CD14-positive monocyte (primary cell): ENCODE data around the gene TPX2. TPM values are rescaled to one million over a fixed set of nuclear protein-coding genes. Genes with fewer than 3 reads are reported as not detected.

Source experiments
- DNase-seq, 3 donors: peaks; one replicate each; pipeline ENCODE4 v3.0.0-alpha.2; 2011 to 2022
- H2AFZ ChIP-seq: 2 replicates; pipeline ENCODE4 v1.6.0; 2012; ENCODE audit warnings: mild to moderate bottlenecking, low read depth, low read length, inconsistent platforms; ENCODE audit not compliant: insufficient read depth, poor library complexity, severe bottlenecking
- H3K27ac ChIP-seq, 2 donors: 1 replicate in 1 of 2; 2 replicates in 1 of 2; pipeline ENCODE4 v1.5.1; 2012 to 2013; ENCODE audit warnings: low read length in 2 of 2, control low read depth in 1 of 2, inconsistent platforms in 1 of 2, low read depth in 1 of 2, mild to moderate bottlenecking in 1 of 2
- H3K27me3 ChIP-seq, 2 donors: one replicate each; pipeline versions ENCODE4 v1.6.0 to v1.6.1; 2011 to 2013; ENCODE audit warnings: low read length in 2 of 2; ENCODE audit not compliant: control insufficient read depth in 2 of 2, insufficient read depth in 2 of 2
- H3K36me3 ChIP-seq, 2 donors: replicated peaks in 1 of 2; 1 replicate in 1 of 2; 2 replicates in 1 of 2; pipeline versions ENCODE4 v1.5.1 to v1.6.1; 2012 to 2013; ENCODE audit warnings: low read length in 2 of 2, control low read depth in 1 of 2, inconsistent platforms in 1 of 2, mild to moderate bottlenecking in 1 of 2; ENCODE audit not compliant: insufficient read depth in 2 of 2, control insufficient read depth in 1 of 2
- H3K4me1 ChIP-seq, 2 donors: 1 replicate in 1 of 2; 2 replicates in 1 of 2; pipeline versions ENCODE4 v1.5.1 to v1.6.1; 2012 to 2013; ENCODE audit warnings: low read length in 2 of 2, control low read depth in 1 of 2, inconsistent platforms in 1 of 2, mild to moderate bottlenecking in 1 of 2, moderate library complexity in 1 of 2; ENCODE audit not compliant: insufficient read depth in 2 of 2, control insufficient read depth in 1 of 2
- H3K4me2 ChIP-seq: replicated peaks from 2 replicates; pipeline ENCODE3; 2012; ENCODE audit warnings: low read length, moderate library complexity, mild to moderate bottlenecking; ENCODE audit not compliant: poor library complexity, severe bottlenecking; ENCODE audit errors: extremely low read depth
- H3K4me3 ChIP-seq, 3 experiments: fragments of 200-600 bp in 1 of 3; sonication (generic) in 1 of 3; replicated peaks in 1 of 3; 1 replicate in 2 of 3; 2 replicates in 1 of 3; pipeline ENCODE4 v1.5.1; 2011 to 2013; ENCODE audit warnings: low read length in 3 of 3, mild to moderate bottlenecking in 3 of 3, control low read depth in 2 of 3, low read depth in 2 of 3, inconsistent platforms in 1 of 3, moderate library complexity in 1 of 3
- H3K79me2 ChIP-seq: 2 replicates; pipeline ENCODE4 v1.6.0; 2012; ENCODE audit warnings: mild to moderate bottlenecking, control low read depth, inconsistent platforms, low read length, moderate library complexity; ENCODE audit not compliant: insufficient read depth
- H3K9ac ChIP-seq: 2 replicates; pipeline ENCODE4 v1.6.0; 2017; ENCODE audit warnings: low read length, mild to moderate bottlenecking; ENCODE audit not compliant: insufficient read depth, poor library complexity, severe bottlenecking
- H3K9me3 ChIP-seq, 2 donors: replicated peaks in 1 of 2; 1 replicate in 1 of 2; 2 replicates in 1 of 2; pipeline versions ENCODE4 v1.5.1 to v1.6.1; 2012 to 2013; ENCODE audit warnings: low read length in 2 of 2, control low read depth in 1 of 2; ENCODE audit not compliant: control insufficient read depth in 1 of 2, insufficient read depth in 1 of 2
- H4K20me1 ChIP-seq: 2 replicates; pipeline ENCODE4 v1.6.0; 2012; ENCODE audit warnings: mild to moderate bottlenecking, low read length, control low read depth, moderate library complexity; ENCODE audit not compliant: insufficient read depth
- H3K27ac Mint-ChIP-seq, 7 donors: one replicate each; pipeline ENCODE4 v1.8.0; 2020; ENCODE audit warnings: mild to moderate bottlenecking in 7 of 7, mixed read lengths in 7 of 7, moderate library complexity in 6 of 7, inconsistent platforms in 2 of 7
- H3K27me3 Mint-ChIP-seq, 3 donors: one replicate each; pipeline ENCODE4 v1.8.0; 2021 to 2022; ENCODE audit warnings: low read depth in 3 of 3, mild to moderate bottlenecking in 3 of 3, mixed read lengths in 3 of 3, moderate library complexity in 3 of 3, inconsistent platforms in 1 of 3
- H3K36me3 Mint-ChIP-seq, 2 donors: one replicate each; pipeline ENCODE4 v1.8.0; 2020; ENCODE audit warnings: mixed read lengths in 2 of 2, inconsistent platforms in 1 of 2, mild to moderate bottlenecking in 1 of 2
- H3K4me1 Mint-ChIP-seq: one replicate; pipeline ENCODE4 v1.8.0; 2020; ENCODE audit warnings: mild to moderate bottlenecking, mixed read lengths
- H3K4me3 Mint-ChIP-seq, 2 donors: one replicate each; pipeline ENCODE4 v1.8.0; 2020; ENCODE audit warnings: mild to moderate bottlenecking in 2 of 2, mixed read lengths in 2 of 2, moderate library complexity in 1 of 2
- H3K9me3 Mint-ChIP-seq, 7 donors: one replicate each; pipeline ENCODE4 v1.8.0; 2020 to 2022; ENCODE audit warnings: mixed read lengths in 7 of 7, mild to moderate bottlenecking in 6 of 7, moderate library complexity in 6 of 7, inconsistent platforms in 2 of 7
- CTCF ChIP-seq: fragments of 200-600 bp; IDR thresholded peaks from one replicate; pipeline ENCODE4 v1.8.0; 2022; ENCODE audit warnings: antibody characterized with exemption, mild to moderate bottlenecking
- WGBS: methylation state at CpG from one replicate; pipeline ENCODE4 v1.1.5; 2013; ENCODE audit warnings: missing lambda C conversion rate; ENCODE audit not compliant: insufficient coverage; 5-methylcytosine and 5-hydroxymethylcytosine counted together
- intact Hi-C, 2 donors: fragments of 100-400 bp; cut with micrococcal nuclease; formaldehyde crosslinking; loops; one replicate each; pipeline versions ENCODE4 v1.15.0 to v1.15.1; 2023
- polyA plus RNA-seq, 3 donors: library from polyadenylated mRNA; depleted of rRNA in 1 of 3; unstranded in 2 of 3; stranded (reverse) in 1 of 3; fragments of 300-500 nt in 2 of 3; fragments of >200 nt in 1 of 3; fragmentation: Illumina TruSeq in 2 of 3; gene quantifications; 1 replicate in 2 of 3; 2 replicates in 1 of 3; pipeline ENCODE4 v1.2.3, GENCODE V29; 2012 to 2021

The TPX2 gene
- polyA plus RNA-seq, 3 donors: 0.06 TPM; not detected in 2

- Histone ChIP-seq H3K4me2 (no peak overlapping the region), H3K27me3 (peaks cover 0 to 18% of the 10 kb centered on the region in 2 donors), H3K79me2 (no peaks in the 10 kb centered on the region), H3K9me3 (no peaks in the 10 kb centered on the region), H3K4me1 (peaks cover 4 to 10% of the 10 kb centered on the region in 2 donors), H3K36me3 (no peaks in the 10 kb centered on the region), H3K27ac (no peak overlapping the region), H3K4me3 (no peak overlapping the region), H3K9ac (no peak overlapping the region), H4K20me1 (no peaks in the 10 kb centered on the region), H2AFZ (no peak overlapping the region)
- no peak for TF ChIP-seq CTCF
- peaks cover 0 to 2% (median 0%) of the 10 kb centered on the region in 7 donors for H3K9me3 Mint-ChIP-seq
- peak overlapping the region in 1 of 7 donors; percentile 13 for H3K27ac Mint-ChIP-seq
- H3K27me3 Mint-ChIP-seq: peaks cover 8 to 20% (median 11%) of the 10 kb centered on the region in 3 donors
- intact Hi-C loops: loop anchor here in 1 of 2 donors (2.0 kb wide), 1 partner anchor 21 kb away; no protein-coding TSS in a partner anchor
- 92% methylated on average over 5 of the region's 5 CpGs for WGBS
- DNase-seq: no peak
- no peaks in the 10 kb centered on the region for H3K4me1 Mint-ChIP-seq
- H3K4me3 Mint-ChIP-seq: peak overlapping the region in 1 of 2 donors; percentile 67
- no peaks in the 10 kb centered on the region for H3K36me3 Mint-ChIP-seq
These were observed 104.8 kb downstream of the TPX2 start for GRCh38 chr20:31843881-31844280.

GRCh38 chr20:31844737-31845299 is 105.7 kb downstream of the TPX2 start:
- Histone ChIP-seq H3K9ac (no peak overlapping the region), H3K36me3 (no peaks in the 10 kb centered on the region), H3K27me3 (peaks cover 0 to 22% of the 10 kb centered on the region in 2 donors), H3K9me3 (no peaks in the 10 kb centered on the region), H3K79me2 (no peaks in the 10 kb centered on the region), H3K4me2 (no peak overlapping the region), H3K27ac (no peak overlapping the region), H3K4me1 (peaks cover 0 to under 1% of the 10 kb centered on the region in 2 donors), H2AFZ (no peak overlapping the region), H4K20me1 (no peaks in the 10 kb centered on the region), H3K4me3 (no peak overlapping the region)
- no peak overlapping the region for H3K27ac Mint-ChIP-seq
- intact Hi-C loops: loop anchor here in 1 of 2 donors (2.0 kb wide), 1 partner anchor 22 kb away; no protein-coding TSS in a partner anchor
- no peaks in the 10 kb centered on the region for H3K36me3 Mint-ChIP-seq
- DNase-seq: no peak
- peaks cover 0 to 2% (median 0%) of the 10 kb centered on the region in 7 donors for H3K9me3 Mint-ChIP-seq
- TF ChIP-seq CTCF: no peak
- 94% methylated on average over 28 of the region's 28 CpGs for WGBS
- H3K4me3 Mint-ChIP-seq: no peak overlapping the region
- H3K4me1 Mint-ChIP-seq: no peaks in the 10 kb centered on the region
- peaks cover 12 to 29% (median 12%) of the 10 kb centered on the region in 3 donors for H3K27me3 Mint-ChIP-seq
